GM19238 (cell line): ENCODE results near the gene XYLT1.

ENCODE experiments used
- DNase-seq: peaks from one replicate; pipeline ENCODE4 v3.0.0; 2011; ENCODE audit warnings: low spot score; ENCODE audit not compliant: insufficient read length

Gene XYLT1

GRCh38 chr16:17206712-17207111, 264.0 kb downstream of the XYLT1 start:
- no peak for DNase-seq

GRCh38 chr16:17205279-17206211, 265.2 kb downstream of the XYLT1 start:
- DNase-seq, result no peak

- DNase-seq, result no peak
Observed at GRCh38 chr16:17204644-17205043, 266.1 kb downstream of the XYLT1 start.

GRCh38 chr16:17204206-17204605, 266.6 kb downstream of the XYLT1 start:
- no peak for DNase-seq

DNA sequence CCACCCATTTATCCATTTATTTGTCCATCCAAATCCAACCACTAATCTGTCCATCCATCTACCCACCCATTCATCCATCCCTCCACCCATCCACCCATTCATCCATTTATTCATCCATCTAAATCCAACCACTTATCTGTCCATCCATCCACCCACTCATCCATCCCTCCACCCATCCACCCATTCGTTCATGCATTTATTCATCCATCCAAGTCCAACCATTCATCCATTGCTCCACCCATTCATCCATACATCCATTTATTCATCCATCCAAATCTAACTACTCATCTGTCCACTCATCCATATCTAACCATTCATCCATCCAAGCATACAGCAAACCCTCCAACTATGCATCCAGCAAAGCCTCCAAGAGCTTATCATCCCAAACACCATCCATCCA, 267.3 kb downstream of the XYLT1 start:
- DNase-seq, result no peak

DNA sequence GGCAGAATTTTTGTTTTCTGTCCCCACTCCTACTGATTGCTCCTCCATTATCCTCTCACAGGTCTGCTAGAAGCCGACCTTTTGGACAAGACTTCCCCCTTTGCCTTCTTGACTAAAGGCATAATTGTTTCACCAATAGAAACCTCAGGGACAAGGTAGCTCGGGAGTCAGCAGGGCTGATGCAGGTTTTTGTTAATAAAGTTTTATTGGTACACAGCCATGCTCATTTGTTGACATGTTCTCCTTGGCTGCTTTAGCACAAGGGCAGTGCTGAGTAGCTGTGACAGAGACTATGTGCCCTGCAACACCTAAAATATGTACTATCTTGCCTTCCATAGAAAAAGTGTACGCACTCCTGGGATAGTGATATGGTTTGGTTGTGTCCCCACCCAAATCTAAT, 271.6 kb downstream of the XYLT1 start:
- no peak for DNase-seq

GRCh38 chr16:17196526-17196925, 274.2 kb downstream of the XYLT1 start:
- no peak for DNase-seq

DNA sequence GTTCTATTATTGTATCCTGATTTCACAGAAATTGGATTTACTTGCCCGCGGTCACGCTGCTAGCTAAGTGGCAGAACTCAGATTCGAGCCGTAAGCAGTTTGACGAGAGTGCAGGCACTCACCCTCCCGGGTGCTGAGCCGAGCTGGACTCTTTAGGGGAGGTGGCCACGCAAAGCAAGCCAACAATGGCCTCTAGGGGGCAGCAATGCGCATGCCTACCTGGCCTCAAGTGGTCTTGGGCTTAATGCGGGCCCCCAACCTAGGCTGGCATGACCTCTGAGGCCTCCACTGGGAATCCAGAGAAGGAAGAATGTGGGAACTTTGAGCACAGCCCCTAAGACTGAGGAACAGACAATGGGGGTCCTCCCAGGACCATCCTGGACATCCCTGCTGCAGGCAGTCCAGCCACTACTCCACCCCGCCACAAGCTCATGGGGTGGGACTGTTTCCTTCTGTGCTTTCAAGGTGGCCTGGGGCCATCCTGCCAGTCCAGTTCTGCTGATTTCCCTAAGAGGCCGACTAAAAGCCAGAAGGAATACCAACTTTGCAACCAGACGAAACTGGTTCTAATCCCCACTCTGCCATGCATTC, 276.5 kb downstream of the XYLT1 start:
- DNase-seq, result no peak

- DNase-seq, result no peak
Observed at GRCh38 chr16:17193566-17194100, 277.1 kb downstream of the XYLT1 start.

GRCh38 chr16:17184026-17184425, 286.7 kb downstream of the XYLT1 start:
- no peak for DNase-seq

DNA sequence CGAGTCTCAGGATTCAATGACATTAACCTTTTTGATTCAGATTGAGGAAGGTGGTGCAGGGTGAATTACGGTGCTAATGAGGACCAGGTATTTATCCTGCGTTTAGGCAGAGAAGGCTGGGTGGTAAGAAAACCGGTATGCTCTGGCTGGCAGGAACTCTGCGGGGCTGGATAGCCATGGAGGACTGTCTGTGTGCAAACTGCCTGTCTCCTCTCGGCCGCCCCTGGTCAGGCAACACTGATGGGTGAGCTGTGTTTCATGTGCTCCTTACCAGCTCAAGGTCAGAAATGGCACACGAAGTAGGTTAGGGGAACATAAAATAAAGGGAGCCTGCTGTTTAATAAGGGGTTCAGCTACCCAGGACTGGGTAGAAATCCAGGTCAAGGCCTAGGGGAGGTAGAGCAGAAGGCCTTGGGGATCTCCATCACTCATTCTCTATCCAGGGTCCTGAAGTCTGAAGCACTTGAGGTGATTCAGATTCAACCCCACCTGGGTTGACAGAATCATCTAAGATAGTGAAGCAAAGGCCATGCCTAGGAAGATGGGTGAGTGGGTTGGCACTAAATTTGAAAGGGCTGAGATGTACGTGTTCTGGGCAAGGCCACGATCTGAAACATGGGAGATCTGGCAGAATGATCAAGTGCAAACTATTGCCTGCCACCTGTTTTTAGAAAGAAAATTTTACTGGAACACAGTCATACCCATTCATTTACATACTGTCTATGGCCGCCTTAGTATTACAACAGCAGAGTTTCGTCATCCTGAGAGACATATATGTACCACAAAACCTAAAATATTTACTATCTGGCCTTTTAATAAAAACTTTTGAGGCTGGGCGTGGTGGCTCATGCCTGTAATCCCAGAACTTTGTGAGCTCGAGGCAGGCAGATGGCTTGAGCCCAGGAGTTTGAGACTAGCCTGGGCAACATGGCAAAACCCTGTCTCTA, 292.5 kb downstream of the XYLT1 start:
- DNase-seq, result no peak

DNA sequence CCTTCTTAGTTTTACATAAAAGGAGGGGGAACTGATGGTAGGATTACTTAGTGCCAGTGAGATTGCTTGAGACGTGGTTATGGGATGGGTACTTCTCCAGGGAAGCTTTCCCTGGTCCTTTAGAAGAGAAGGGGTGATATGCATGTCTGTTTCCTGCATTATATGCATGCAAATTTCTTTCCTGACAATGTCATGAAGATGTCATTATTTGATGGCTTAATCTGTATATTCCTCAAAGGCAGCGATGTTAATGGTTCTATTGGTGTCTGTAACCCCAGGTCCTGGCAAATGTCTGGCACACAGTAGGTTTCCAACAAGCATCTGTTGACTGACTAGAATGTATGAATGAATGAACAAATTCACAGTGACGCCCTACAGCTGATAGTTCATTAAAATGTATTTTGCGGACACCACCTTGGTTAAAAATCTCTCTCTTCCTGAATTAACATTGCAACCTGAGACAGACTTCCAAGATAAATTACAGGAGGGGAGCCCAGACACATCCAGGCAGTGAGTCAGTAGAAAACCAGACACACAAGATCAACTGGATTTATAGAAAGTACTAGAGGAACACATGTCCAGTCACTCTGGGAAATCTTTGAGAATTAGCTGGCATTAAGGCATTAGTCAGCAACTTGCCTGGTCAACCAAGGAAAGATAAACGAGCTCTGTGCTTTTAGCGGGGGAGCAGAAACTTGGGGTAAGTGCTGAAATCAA, 293.4 kb downstream of the XYLT1 start:
- DNase-seq, result no peak

- DNase-seq, result no peak
Observed at GRCh38 chr16:17176199-17176598, 294.6 kb downstream of the XYLT1 start.

- DNase-seq, result no peak
Observed at GRCh38 chr16:17173281-17173680, 297.5 kb downstream of the XYLT1 start.

DNA sequence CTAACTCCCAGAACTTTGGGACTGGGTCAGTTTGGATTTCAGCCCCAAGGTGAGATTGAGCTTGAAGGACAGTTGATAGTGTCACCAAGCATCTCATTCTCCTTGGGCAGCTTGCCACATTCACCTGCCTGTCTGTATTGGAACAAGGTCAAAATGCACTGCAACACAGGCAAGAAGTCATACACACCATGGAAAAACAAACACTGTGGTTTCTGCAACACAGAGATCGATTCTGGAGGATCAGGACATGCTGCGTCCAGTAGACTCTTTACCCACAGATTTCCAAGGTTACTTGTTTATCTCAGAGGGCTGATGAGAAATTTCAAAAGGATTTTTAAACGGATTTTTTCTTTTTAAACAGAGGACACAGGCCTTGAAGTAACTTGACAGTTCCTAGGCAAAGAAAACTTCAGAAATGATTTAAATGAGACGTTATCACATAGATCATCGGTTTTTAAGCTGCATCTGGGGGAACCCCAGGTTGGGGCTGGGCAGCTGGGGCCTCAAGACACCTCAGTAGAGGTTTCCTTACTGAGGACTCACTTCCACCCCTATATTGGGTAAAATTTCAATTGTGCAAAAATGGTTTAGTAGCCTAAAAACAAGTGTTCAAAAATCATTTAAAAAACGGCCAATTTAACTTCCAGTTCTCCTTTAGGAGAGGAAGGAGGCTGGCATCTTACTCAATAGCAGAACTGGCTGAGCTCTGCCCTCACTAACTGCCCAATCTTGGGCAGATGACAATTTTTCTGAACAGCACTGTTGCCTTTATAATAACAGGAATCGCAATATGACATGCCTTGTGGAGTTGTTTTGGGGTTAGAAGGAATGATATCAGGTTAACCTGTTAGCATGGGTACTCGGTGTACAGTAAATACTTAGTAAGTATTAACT, 299.3 kb downstream of the XYLT1 start:
- DNase-seq, result no peak

DNA sequence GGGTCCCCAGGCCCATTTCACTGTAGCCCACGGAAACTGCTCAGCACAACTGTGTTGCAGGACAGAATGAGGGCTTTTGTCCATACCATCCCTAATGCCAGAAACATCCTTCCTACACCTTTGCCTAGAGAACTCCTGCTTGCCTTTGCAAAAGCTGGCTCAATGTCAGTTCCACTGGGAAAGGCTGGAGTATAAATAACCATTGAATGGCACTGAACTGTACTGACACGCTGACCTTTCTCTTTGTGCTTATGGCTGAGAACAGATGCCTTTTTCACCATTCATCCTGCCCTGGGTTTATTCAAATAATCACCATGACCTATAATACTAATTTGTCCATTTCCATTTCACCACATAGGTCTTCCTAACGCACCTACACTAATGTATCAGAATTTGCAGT, 300.3 kb downstream of the XYLT1 start:
- DNase-seq, result no peak

GRCh38 chr16:17168181-17168580, 302.6 kb downstream of the XYLT1 start:
- no peak for DNase-seq

DNA sequence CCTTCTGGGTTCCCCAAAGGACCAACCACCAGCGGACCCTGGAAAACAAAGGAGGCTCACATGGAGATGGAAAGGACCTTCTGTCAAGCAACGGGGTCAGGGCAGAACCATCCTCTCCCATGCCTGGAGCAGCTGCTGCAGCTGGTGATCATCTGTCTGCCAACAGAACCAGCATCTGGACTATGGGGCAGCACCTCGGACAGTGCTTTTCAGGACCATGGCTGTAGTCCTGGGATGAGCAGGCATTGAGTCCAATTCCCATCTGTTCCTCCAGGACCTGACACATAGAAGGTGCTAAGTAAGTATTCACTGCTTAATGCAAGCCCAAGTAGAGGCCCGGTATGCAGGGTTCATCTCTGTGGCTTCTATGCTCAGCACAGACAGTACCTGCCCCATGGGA, 304.7 kb downstream of the XYLT1 start:
- DNase-seq, result no peak

DNA sequence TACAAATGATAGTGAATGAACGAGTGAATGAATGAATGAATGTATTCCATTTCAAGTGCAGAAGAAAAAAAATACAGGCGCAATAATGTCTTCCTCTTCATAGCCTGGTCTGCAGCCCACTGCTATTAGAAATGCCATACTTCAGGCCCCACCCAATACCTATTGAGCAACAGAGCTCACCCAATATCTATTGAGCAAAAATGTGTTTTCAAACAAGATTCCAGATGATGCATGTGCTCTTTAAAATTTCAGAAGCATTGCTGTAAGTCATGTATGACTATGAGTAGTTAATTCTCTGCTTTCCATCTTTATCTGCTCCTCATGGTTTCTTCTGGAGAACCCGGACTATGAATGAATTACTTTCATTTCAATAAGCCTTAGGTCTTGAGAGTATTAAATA, 308.2 kb downstream of the XYLT1 start:
- DNase-seq, result no peak

GRCh38 chr16:17160920-17161431, 309.8 kb downstream of the XYLT1 start:
- no peak for DNase-seq
